H1 (cell line): ENCODE measurements around the gene MRPS18B. TPM values are rescaled to one million over a fixed set of nuclear protein-coding genes. Genes with fewer than 3 reads are reported as not detected.

ENCODE experiments used
- CTCF ChIA-PET: fragments of 300-600 bp; sonication (Branson Sonifier 250); formaldehyde crosslinking; loops from one replicate; lab custom pipeline; 2021; ENCODE audit not compliant: partially characterized antibody; lab: Charles Lee
- POLR2A ChIA-PET: fragments of 300-600 bp; sonication (Branson Sonifier 250); formaldehyde crosslinking; loops from one replicate; lab custom pipeline; 2021; ENCODE audit warnings: inconsistent platforms; ENCODE audit not compliant: partially characterized antibody; lab: Charles Lee
- DNase-seq, 2 experiments: peaks; one replicate each; pipeline versions ENCODE4 v3.0.0 to v3.0.0-alpha.2; 2010 to 2022; ENCODE audit warnings: low spot score in 2 of 2, low read depth in 1 of 2, mixed read lengths in 1 of 2
- FAIRE-seq: peaks from 2 replicates; lab custom pipeline; 2011; peaks lifted over from hg19 to GRCh38; lab: Jason Lieb, UNC
- H2AFZ ChIP-seq: 2 replicates; pipeline ENCODE4 v1.8.1; 2012; ENCODE audit warnings: low read length, inconsistent platforms
- H2AK5ac ChIP-seq: 2 replicates; pipeline ENCODE4 v1.6.1; 2013; ENCODE audit warnings: low read depth, low read length
- H2BK120ac ChIP-seq: replicated peaks from 2 replicates; pipeline ENCODE3; 2013; ENCODE audit warnings: low read depth, low read length, inconsistent platforms
- H2BK12ac ChIP-seq: 2 replicates; pipeline ENCODE4 v1.6.1; 2013; ENCODE audit warnings: low read depth, low read length
- H2BK15ac ChIP-seq: 2 replicates; pipeline ENCODE4 v1.6.1; 2013; ENCODE audit warnings: low read length
- H2BK20ac ChIP-seq: 2 replicates; pipeline ENCODE4 v1.6.1; 2013; ENCODE audit warnings: low read length
- H2BK5ac ChIP-seq: 2 replicates; pipeline ENCODE4 v1.6.1; 2013; ENCODE audit warnings: low read depth, low read length
- H3K14ac ChIP-seq: 2 replicates; pipeline ENCODE4 v1.6.1; 2013; ENCODE audit warnings: inconsistent platforms; ENCODE audit not compliant: insufficient read length
- H3K18ac ChIP-seq: 2 replicates; pipeline ENCODE4 v1.6.1; 2013; ENCODE audit warnings: low read length; ENCODE audit errors: extremely low read depth
- H3K23ac ChIP-seq: 2 replicates; pipeline ENCODE4 v1.6.1; 2013; ENCODE audit warnings: inconsistent platforms; ENCODE audit not compliant: insufficient read length
- H3K23me2 ChIP-seq: 2 replicates; pipeline ENCODE4 v1.6.1; 2013; ENCODE audit warnings: low read depth, low read length
- H3K27ac ChIP-seq: 2 replicates; pipeline ENCODE4 v1.6.1; 2011; ENCODE audit warnings: low read depth, low read length, inconsistent platforms
- H3K27me3 ChIP-seq, 4 experiments: replicated peaks in 1 of 4; 1 replicate in 1 of 4; 2 replicates in 3 of 4; pipeline versions ENCODE4 v1.6.1 to v1.8.1; 2011 to 2013; ENCODE audit warnings: low read length in 3 of 4, mild to moderate bottlenecking in 3 of 4, inconsistent platforms in 2 of 4, mixed read lengths in 2 of 4, moderate library complexity in 1 of 4; ENCODE audit not compliant: control insufficient read depth in 3 of 4, insufficient read depth in 3 of 4; ENCODE audit errors: extremely low read depth in 1 of 4
- H3K36me3 ChIP-seq, 4 experiments: 2 replicates each; pipeline versions ENCODE4 v1.6.1 to v1.8.1; 2011 to 2013; ENCODE audit warnings: mild to moderate bottlenecking in 4 of 4, low read length in 3 of 4, moderate library complexity in 2 of 4, control low read depth in 1 of 4, inconsistent platforms in 1 of 4; ENCODE audit not compliant: insufficient read depth in 4 of 4, control insufficient read depth in 2 of 4
- H3K4ac ChIP-seq: replicated peaks from 2 replicates; pipeline ENCODE3; 2013; ENCODE audit warnings: low read length, low read depth, mixed read lengths, inconsistent platforms; ENCODE audit not compliant: insufficient read length
- H3K4me1 ChIP-seq, 4 experiments: replicated peaks in 1 of 4; 1 replicate in 1 of 4; 2 replicates in 3 of 4; pipeline versions ENCODE4 v1.6.1 to v1.8.1; 2011 to 2013; ENCODE audit warnings: low read length in 3 of 4, inconsistent platforms in 2 of 4, mixed read lengths in 1 of 4; ENCODE audit not compliant: insufficient read depth in 4 of 4, control insufficient read depth in 3 of 4
- H3K4me2 ChIP-seq, 2 experiments: 2 replicates each; pipeline versions ENCODE4 v1.6.1 to v1.8.1; 2011 to 2013; ENCODE audit warnings: low read depth in 2 of 2, low read length in 2 of 2, control low read depth in 1 of 2, inconsistent platforms in 1 of 2, mild to moderate bottlenecking in 1 of 2; ENCODE audit not compliant: insufficient read depth in 1 of 2
- H3K4me3 ChIP-seq, 4 experiments: fragments of 200-600, 300-600 bp in 1 of 4; sonication (generic), shearing (Covaris generic), sonication (Bioruptor Twin) in 1 of 4; 2 replicates each; pipeline versions ENCODE4 v1.5.1 to v1.8.1; 2011 to 2016; ENCODE audit warnings: low read length in 4 of 4, low read depth in 3 of 4, control low read depth in 2 of 4, inconsistent platforms in 2 of 4, mild to moderate bottlenecking in 2 of 4, mixed read lengths in 1 of 4, moderate library complexity in 1 of 4; ENCODE audit not compliant: insufficient read depth in 2 of 4; ENCODE audit errors: extremely low read depth in 1 of 4
- H3K56ac ChIP-seq: replicated peaks from 2 replicates; pipeline ENCODE3; 2013; ENCODE audit warnings: low read depth, mild to moderate bottlenecking, mixed read lengths, low read length, inconsistent platforms; ENCODE audit not compliant: insufficient read length
- H3K79me1 ChIP-seq: 2 replicates; pipeline ENCODE4 v1.6.1; 2013; ENCODE audit warnings: low read depth, low read length, control low read depth
- H3K79me2 ChIP-seq, 2 experiments: 2 replicates each; pipeline versions ENCODE4 v1.6.1 to v1.8.1; 2012 to 2013; ENCODE audit warnings: low read length in 2 of 2, mild to moderate bottlenecking in 2 of 2, inconsistent platforms in 1 of 2; ENCODE audit not compliant: insufficient read depth in 2 of 2, control insufficient read depth in 1 of 2
- H3K9ac ChIP-seq, 4 experiments: replicated peaks in 1 of 4; 1 replicate in 1 of 4; 2 replicates in 3 of 4; pipeline versions ENCODE4 v1.6.1 to v1.8.1; 2011 to 2013; ENCODE audit warnings: low read depth in 3 of 4, low read length in 3 of 4, control low read depth in 2 of 4, mild to moderate bottlenecking in 2 of 4, moderate library complexity in 2 of 4, inconsistent platforms in 1 of 4; ENCODE audit errors: extremely low read depth in 1 of 4
- H3K9me3 ChIP-seq, 2 experiments: 2 replicates each; pipeline versions ENCODE4 v1.6.1 to v1.8.1; 2012 to 2013; ENCODE audit warnings: mild to moderate bottlenecking in 2 of 2, moderate library complexity in 2 of 2, control low read depth in 1 of 2, inconsistent platforms in 1 of 2, low read depth in 1 of 2, low read length in 1 of 2, mixed read lengths in 1 of 2; ENCODE audit not compliant: insufficient read depth in 2 of 2
- H4K20me1 ChIP-seq, 2 experiments: replicated peaks in 1 of 2; 2 replicates each; pipeline versions ENCODE3 to v1.8.1; 2011 to 2013; ENCODE audit warnings: inconsistent platforms in 2 of 2, low read length in 2 of 2, mild to moderate bottlenecking in 1 of 2; ENCODE audit not compliant: insufficient read depth in 2 of 2, control insufficient read depth in 1 of 2
- H4K5ac ChIP-seq: 2 replicates; pipeline ENCODE4 v1.6.1; 2013; ENCODE audit warnings: low read length, low read depth, mixed read lengths, inconsistent platforms; ENCODE audit not compliant: insufficient read length
- H4K8ac ChIP-seq: 2 replicates; pipeline ENCODE4 v1.8.0; 2013; ENCODE audit warnings: mild to moderate bottlenecking, moderate library complexity, low read length, inconsistent platforms; ENCODE audit not compliant: insufficient read depth; ENCODE audit errors: extremely low read depth
- H4K91ac ChIP-seq: replicated peaks from 2 replicates; pipeline ENCODE3; 2013; ENCODE audit warnings: low read length, mixed read lengths, inconsistent platforms; ENCODE audit not compliant: insufficient read length
- ATF3 ChIP-seq: IDR thresholded peaks from 2 replicates; pipeline ENCODE4 v1.6.1; 2011; ENCODE audit warnings: low read depth, mild to moderate bottlenecking, low read length; ENCODE audit not compliant: insufficient read depth
- BCL11A ChIP-seq, 2 experiments: IDR thresholded peaks; one replicate each; pipeline ENCODE4 v1.6.1; 2011; ENCODE audit warnings: low read depth in 2 of 2, low read length in 2 of 2, mild to moderate bottlenecking in 2 of 2
- CBX5 ChIP-seq: fragments of 300-800, 300-1000 bp; sonication (generic); IDR thresholded peaks from 2 replicates; pipeline ENCODE4 v1.7.1; 2016; ENCODE audit warnings: antibody characterized with exemption, low read length, low read depth
- CREB1 ChIP-seq: IDR thresholded peaks from 2 replicates; pipeline ENCODE4 v1.6.1; 2012; ENCODE audit warnings: inconsistent platforms
- EZH2 ChIP-seq: fragments of 200-600 bp; sonication (generic); IDR thresholded peaks from 2 replicates; pipeline ENCODE4 v1.7.1; 2012; ENCODE audit warnings: low read depth, mild to moderate bottlenecking, moderate library complexity, low read length, inconsistent platforms; ENCODE audit not compliant: severe bottlenecking
- JUN ChIP-seq: IDR thresholded peaks from 2 replicates; pipeline ENCODE4 v1.6.1; 2011; ENCODE audit warnings: low read depth, mild to moderate bottlenecking, improper control_type of control experiment, low read length
- NRF1 ChIP-seq: IDR thresholded peaks from 2 replicates; pipeline ENCODE4 v1.6.1; 2011; ENCODE audit warnings: mild to moderate bottlenecking, low read depth, low read length, improper control_type of control experiment
- POLR2A ChIP-seq, 2 experiments: IDR thresholded peaks; 1 replicate in 1 of 2; 2 replicates in 1 of 2; pipeline ENCODE4 v1.6.1; 2011; ENCODE audit warnings: low read depth in 2 of 2, low read length in 2 of 2, mild to moderate bottlenecking in 2 of 2; ENCODE audit errors: control extremely low read depth in 1 of 2
- SIN3A ChIP-seq, 2 experiments: IDR thresholded peaks in 1 of 2; conservative IDR thresholded peaks in 1 of 2; 2 replicates each; pipeline ENCODE4 v1.6.1; 2011 to 2012; ENCODE audit warnings: low read length in 2 of 2, improper control_type of control experiment in 1 of 2, low read depth in 1 of 2, mild to moderate bottlenecking in 1 of 2
- SIRT6 ChIP-seq: IDR thresholded peaks from one replicate; pipeline ENCODE4 v1.7.1; 2012; ENCODE audit warnings: low read length, inconsistent platforms
- SIX5 ChIP-seq: IDR thresholded peaks from 2 replicates; pipeline ENCODE4 v1.6.1; 2011; ENCODE audit warnings: mild to moderate bottlenecking, low read depth, low read length
- TAF1 ChIP-seq: IDR thresholded peaks from 2 replicates; pipeline ENCODE4 v1.6.1; 2011; ENCODE audit warnings: mild to moderate bottlenecking, low read depth, low read length
- TCF12 ChIP-seq: IDR thresholded peaks from 2 replicates; pipeline ENCODE4 v1.6.1; 2011; ENCODE audit warnings: low read depth, mild to moderate bottlenecking, low read length
- TEAD4 ChIP-seq: IDR thresholded peaks from 2 replicates; pipeline ENCODE4 v1.6.1; 2012; ENCODE audit warnings: low read depth, low read length, inconsistent platforms, mixed read lengths
- WGBS, 2 experiments: shearing (Covaris generic) in 1 of 2; methylation state at CpG; one replicate each; pipeline versions ENCODE4 v1.1.6 to v1.1.7; 2013 to 2015; ENCODE audit warnings: low lambda C conversion rate in 2 of 2, mixed read lengths in 2 of 2, inconsistent platforms in 1 of 2, low coverage in 1 of 2, missing lambda C conversion rate in 1 of 2; ENCODE audit not compliant: insufficient replicate concordance in 2 of 2, insufficient coverage in 1 of 2, insufficient read length in 1 of 2; ENCODE audit errors: extremely low coverage in 1 of 2, missing lambda C conversion rate in 1 of 2; 5-methylcytosine and 5-hydroxymethylcytosine counted together
- polyA plus RNA-seq, 7 experiments: library from polyadenylated mRNA; depleted of rRNA in 3 of 7; stranded (reverse) in 5 of 7; unstranded in 2 of 7; fragments of >200 nt in 5 of 7; fragments of 200-250 nt in 2 of 7; gene quantifications; 1 replicate in 5 of 7; 2 replicates in 1 of 7; 4 replicates in 1 of 7; pipeline versions ENCODE4 v1.2.1 to v1.2.3, GENCODE V29; 2011 to 2013; ENCODE audit warnings: missing spikeins in 2 of 7, mixed read lengths in 2 of 7
- total RNA-seq: library from RNA; stranded (reverse); fragmentation: NEBNext Ultra II Directional; extraction: Animal tissue kit (Norgen Biotek cat#: 25700); gene quantifications from 2 replicates; pipeline ENCODE4 v1.2.1, GENCODE V29; 2021

MRPS18B gene
- total and polyA plus RNA-seq, 2 of the 8 experiments (the other 6 are each of a cell fraction or from before 2014, with no cell fraction given) = 57.8 to 83.3 TPM

- 15% methylated on average over 18 of the region's 18 CpGs; no CpG with 5 or more reads in 1 of the 2 experiments for WGBS, 2 experiments
- H2BK5ac ChIP-seq = no peak overlapping the region; the same call in 1 of the 2 replicates
- peaks cover 12% of the 10 kb centered on the region; the same call in 1 of the 2 replicates for H3K79me1 ChIP-seq
- peaks cover 0 to 8% (median 2%) of the 10 kb centered on the region in 4 experiments; a peak in 4 of 8 replicates for H3K36me3 ChIP-seq
- H4K91ac ChIP-seq = no peak overlapping the region
- H3K14ac ChIP-seq = no peak overlapping the region
- no peak overlapping the region for H4K5ac ChIP-seq
- peaks cover 0 to 4% (median 2%) of the 10 kb centered on the region in 4 experiments; a peak in 5 of 7 replicates for H3K4me1 ChIP-seq
- peak overlapping the region; percentile 27; the same call in 1 of the 2 replicates for H3K27ac ChIP-seq
- H3K9me3 ChIP-seq = no peaks in the 10 kb centered on the region
- peaks cover 9% of the 10 kb centered on the region; the same call in 1 of the 2 replicates for H3K23me2 ChIP-seq
- peaks cover 2 to 16% of the 10 kb centered on the region in 2 experiments for H4K20me1 ChIP-seq
- peak overlapping the region; percentile 79 for H2AFZ ChIP-seq
- no peak overlapping the region for H2BK15ac ChIP-seq
- no peak overlapping the region for H2BK120ac ChIP-seq
- no peaks in the 10 kb centered on the region for H3K27me3 ChIP-seq
- H2AK5ac ChIP-seq = no peak overlapping the region
- no peak overlapping the region for H3K23ac ChIP-seq
- H3K79me2 ChIP-seq = peaks cover 23 to 42% of the 10 kb centered on the region in 2 experiments
- peak overlapping the region in 3 of 4 experiments; percentile 68 to 87 (median 70); a peak in 6 of 7 replicates for H3K9ac ChIP-seq
- H3K56ac ChIP-seq = no peak overlapping the region
- peak overlapping the region; percentile 29; the same call in 1 of the 2 replicates for H2BK12ac ChIP-seq
- no peak for FAIRE-seq
- no peak overlapping the region for H3K4ac ChIP-seq
- H4K8ac ChIP-seq = peak overlapping the region; percentile 85
- peak overlapping the region; percentile 88 to 98 (median 95) for H3K4me3 ChIP-seq
- H3K18ac ChIP-seq = no peak overlapping the region; the same call in 1 of the 2 replicates
- DNase-seq = no peak
- H2BK20ac ChIP-seq = no peak overlapping the region
- POLR2A ChIA-PET = interaction anchor here (0.7 to 3.5 kb wide), 20 partner anchors 8 to 971 kb away, joined by 3 to 34 read pairs (median 4); partner anchors contain the start of genes DHX16, GNL1, MRPS18B and PRR3
- peak overlapping the region; percentile 91 to 93 for H3K4me2 ChIP-seq
- CTCF ChIA-PET = interaction anchor here (0.6 to 2.3 kb wide), 6 partner anchors 8 to 161 kb away, joined by 3 to 11 read pairs (median 4); no protein-coding TSS in a partner anchor
- TF ChIP-seq ATF3 (no peak), POLR2A (IDR thresholded peaks at IDR 0.05; ENCODE audit: control extremely low read depth in 1 of 2, low read depth in 2 of 2, low read length in 2 of 2) (no peak), JUN (no peak), CREB1 (no peak), EZH2 (no peak), TCF12 (no peak), SIRT6 (no peak), SIX5 (no peak), TAF1 (no peak), CBX5 (no peak), SIN3A (conservative IDR thresholded peaks at IDR 0.05 in 1 of 2, IDR thresholded peaks at IDR 0.05 in 1 of 2; ENCODE audit: low read depth in 1 of 2, low read length in 2 of 2) (no peak), TEAD4 (no peak), BCL11A (IDR thresholded peaks at IDR 0.05; ENCODE audit: low read depth in 2 of 2, low read length in 2 of 2) (no peak), NRF1 (no peak)
These were observed 46.9 kb upstream of the MRPS18B start for GRCh38 chr6:30570740-30571074.
